GM12878 (cell line): ENCODE measurements around the gene STON2. TPM values are rescaled to one million over a fixed set of nuclear protein-coding genes. Genes with fewer than 3 reads are reported as not detected.
A peak's percentile ranks its signal among the peaks of the same experiment; 100 is the strongest.

Experiments
- CHD4 ChIP-seq: fragments of 200-600 bp; sonication (generic); IDR thresholded peaks from 2 replicates; pipeline ENCODE4 v1.6.1; 2016; ENCODE audit warnings: mild to moderate bottlenecking
- EP300 ChIP-seq, 2 experiments: fragments of 150-350 bp in 1 of 2; IDR thresholded peaks; 2 replicates each; pipeline ENCODE4 v1.6.1; 2011 to 2012; ENCODE audit warnings: low read depth in 2 of 2, low read length in 2 of 2, borderline replicate concordance in 1 of 2, improper control_type of control experiment in 1 of 2, inconsistent platforms in 1 of 2; ENCODE audit not compliant: control insufficient read depth in 1 of 2
- EZH2 ChIP-seq: IDR thresholded peaks from 2 replicates; pipeline ENCODE4 v1.6.1; 2012; ENCODE audit warnings: low read depth, mild to moderate bottlenecking, control low read depth, inconsistent platforms, low read length, borderline replicate concordance; ENCODE audit not compliant: control insufficient read depth
- FOS ChIP-seq: IDR thresholded peaks from 3 replicates; pipeline ENCODE4 v1.6.1; 2011; ENCODE audit warnings: borderline replicate concordance; ENCODE audit not compliant: insufficient read length; ENCODE audit errors: extremely low read depth
- HDAC2 ChIP-seq: fragments of 200-600 bp; sonication (generic); IDR thresholded peaks from 2 replicates; pipeline ENCODE4 v1.6.1; 2017
- IKZF2 ChIP-seq, 2 experiments: fragments of 450-650 bp; IDR thresholded peaks; 2 replicates each; pipeline ENCODE4 v1.6.1; 2017; ENCODE audit warnings: mild to moderate bottlenecking in 2 of 2, moderate library complexity in 2 of 2
- IRF5 ChIP-seq: fragments of 450-650 bp; IDR thresholded peaks from 2 replicates; pipeline ENCODE4 v1.6.1; 2017; ENCODE audit warnings: borderline replicate concordance
- JUND ChIP-seq: IDR thresholded peaks from 2 replicates; pipeline ENCODE4 v1.6.1; 2012; ENCODE audit warnings: low read depth, mild to moderate bottlenecking, low read length, improper control_type of control experiment, moderate library complexity
- KLF5 ChIP-seq: fragments of 450-650 bp; IDR thresholded peaks from 2 replicates; pipeline ENCODE4 v1.6.1; 2014; ENCODE audit warnings: mild to moderate bottlenecking; ENCODE audit not compliant: partially characterized antibody
- MTA2 ChIP-seq: fragments of 450-650 bp; IDR thresholded peaks from 2 replicates; pipeline ENCODE4 v1.6.1; 2016; ENCODE audit warnings: low read depth, mild to moderate bottlenecking, moderate library complexity
- NFYA ChIP-seq: IDR thresholded peaks from 2 replicates; pipeline ENCODE4 v1.6.1; 2011; ENCODE audit warnings: low read depth, mild to moderate bottlenecking, low read length, improper control_type of control experiment, borderline replicate concordance
- NR2C1 ChIP-seq: fragments of 450-650 bp; IDR thresholded peaks from 2 replicates; pipeline ENCODE4 v1.6.1; 2017; ENCODE audit warnings: antibody characterized with exemption, mild to moderate bottlenecking, moderate library complexity
- PAX5 ChIP-seq: IDR thresholded peaks from 2 replicates; pipeline ENCODE4 v1.6.1; 2011; ENCODE audit warnings: low read depth, low read length, borderline replicate concordance
- POLR2AphosphoS2 ChIP-seq: IDR thresholded peaks from 2 replicates; pipeline ENCODE4 v1.6.1; 2011; ENCODE audit warnings: low read depth, mild to moderate bottlenecking, low read length, improper control_type of control experiment, moderate library complexity
- POLR2AphosphoS5 ChIP-seq: IDR thresholded peaks from 2 replicates; pipeline ENCODE4 v1.6.1; 2011; ENCODE audit warnings: mild to moderate bottlenecking, low read length, inconsistent platforms
- POU2F2 ChIP-seq: IDR thresholded peaks from 3 replicates; pipeline ENCODE4 v1.6.1; 2011; ENCODE audit warnings: low read depth, mild to moderate bottlenecking, low read length, borderline replicate concordance
- RAD21 ChIP-seq: IDR thresholded peaks from 2 replicates; pipeline ENCODE4 v1.6.1; 2011; ENCODE audit warnings: mild to moderate bottlenecking, low read depth, low read length, moderate library complexity; ENCODE audit not compliant: insufficient read depth
- RBBP5 ChIP-seq: fragments of 200-600 bp; sonication (generic); conservative IDR thresholded peaks from 2 replicates; pipeline ENCODE4 v1.6.1; 2016
- RCOR1 ChIP-seq: conservative IDR thresholded peaks from 2 replicates; pipeline ENCODE4 v1.6.1; 2012; ENCODE audit warnings: low read depth, low read length, improper control_type of control experiment
- SMAD1 ChIP-seq: fragments of 450-650 bp; IDR thresholded peaks from 2 replicates; pipeline ENCODE4 v1.6.1; 2018; ENCODE audit warnings: mild to moderate bottlenecking, low read depth; ENCODE audit not compliant: partially characterized antibody
- SMARCA5 ChIP-seq: fragments of 450-650 bp; IDR thresholded peaks from 2 replicates; pipeline ENCODE4 v1.6.1; 2017; ENCODE audit warnings: mild to moderate bottlenecking
- SP1 ChIP-seq: IDR thresholded peaks from one replicate; pipeline ENCODE4 v1.6.1; 2011; ENCODE audit warnings: low read depth, low read length
- ZBTB40 ChIP-seq: fragments of 450-650 bp; IDR thresholded peaks from 2 replicates; pipeline ENCODE4 v1.6.1; 2016; ENCODE audit warnings: mild to moderate bottlenecking, moderate library complexity, borderline replicate concordance
- polyA plus RNA-seq, 11 experiments: library from polyadenylated mRNA; depleted of rRNA in 4 of 11; unstranded in 6 of 11; stranded (reverse) in 5 of 11; fragments of >200 nt; fragmentation: Nextera tagmentation in 4 of 11; fragmentation: Illumina TruSeq in 1 of 11; extraction: Ambion mirVana in 4 of 11; extraction: Trizol in 1 of 11; gene quantifications; 1 replicate in 1 of 11; 2 replicates in 10 of 11; pipeline versions ENCODE4 v1.2.1 to v1.2.3, GENCODE V29; 2011 to 2016; ENCODE audit warnings: inconsistent platforms in 2 of 11, missing spikeins in 2 of 11, low read depth in 1 of 11
- total RNA-seq, 4 experiments: library from RNA; depleted of rRNA in 3 of 4; stranded (reverse); fragments of >200 nt in 3 of 4; fragmentation: Illumina TruSeq in 1 of 4; extraction: Trizol in 1 of 4; gene quantifications; 2 replicates each; pipeline versions ENCODE4 v1.2.1 to v1.2.3, GENCODE V29; 2013 to 2021
- TF ChIP-seq, protein P1 (sequence below), 3 experiments: IDR thresholded peaks in 2 of 3; conservative IDR thresholded peaks in 1 of 3; 2 replicates each; pipeline ENCODE4 v1.5.1; 2011; ENCODE audit warnings: low read depth in 3 of 3, low read length in 3 of 3, mild to moderate bottlenecking in 3 of 3, control low read depth in 2 of 3, moderate library complexity in 2 of 3, inconsistent platforms in 1 of 3, mixed read lengths in 1 of 3; ENCODE audit not compliant: control insufficient read depth in 2 of 3, insufficient read depth in 1 of 3; ENCODE audit errors: extremely low read depth in 1 of 3

Gene STON2
- total and polyA plus RNA-seq, 10 of the 15 experiments (the other 5 are each of a cell fraction or from before 2014, with no cell fraction given), result 0.03 to 0.13 (median 0.03) TPM; not detected in 7

DNA sequence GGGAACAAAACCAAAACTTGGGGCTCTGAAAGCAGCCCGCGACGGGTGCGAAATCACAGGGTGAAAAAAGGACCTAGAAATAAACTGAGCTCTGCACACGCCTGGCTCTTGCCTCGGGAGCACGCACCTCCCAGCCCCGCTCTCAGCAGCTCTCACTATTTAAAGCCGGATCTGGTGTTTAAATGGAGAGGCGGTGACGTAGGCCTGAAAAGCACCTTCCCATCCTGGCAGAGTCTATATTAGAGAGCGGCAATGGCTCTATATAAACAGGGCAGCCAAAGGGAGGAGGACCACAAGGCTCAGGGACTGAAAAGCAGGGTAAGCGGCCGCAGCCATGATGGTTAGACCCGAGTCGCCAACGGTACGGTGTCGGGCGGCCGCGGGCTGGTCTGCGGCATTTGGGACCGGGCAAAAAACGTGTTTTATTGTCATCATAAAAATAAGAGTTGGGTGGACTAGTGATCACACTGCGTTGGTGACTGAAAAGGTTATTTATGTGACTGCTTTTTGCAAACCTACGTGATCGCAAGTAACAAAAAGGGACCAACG, 180.8 kb downstream of the STON2 start (continued):
- TF ChIP-seq, protein P1, sequence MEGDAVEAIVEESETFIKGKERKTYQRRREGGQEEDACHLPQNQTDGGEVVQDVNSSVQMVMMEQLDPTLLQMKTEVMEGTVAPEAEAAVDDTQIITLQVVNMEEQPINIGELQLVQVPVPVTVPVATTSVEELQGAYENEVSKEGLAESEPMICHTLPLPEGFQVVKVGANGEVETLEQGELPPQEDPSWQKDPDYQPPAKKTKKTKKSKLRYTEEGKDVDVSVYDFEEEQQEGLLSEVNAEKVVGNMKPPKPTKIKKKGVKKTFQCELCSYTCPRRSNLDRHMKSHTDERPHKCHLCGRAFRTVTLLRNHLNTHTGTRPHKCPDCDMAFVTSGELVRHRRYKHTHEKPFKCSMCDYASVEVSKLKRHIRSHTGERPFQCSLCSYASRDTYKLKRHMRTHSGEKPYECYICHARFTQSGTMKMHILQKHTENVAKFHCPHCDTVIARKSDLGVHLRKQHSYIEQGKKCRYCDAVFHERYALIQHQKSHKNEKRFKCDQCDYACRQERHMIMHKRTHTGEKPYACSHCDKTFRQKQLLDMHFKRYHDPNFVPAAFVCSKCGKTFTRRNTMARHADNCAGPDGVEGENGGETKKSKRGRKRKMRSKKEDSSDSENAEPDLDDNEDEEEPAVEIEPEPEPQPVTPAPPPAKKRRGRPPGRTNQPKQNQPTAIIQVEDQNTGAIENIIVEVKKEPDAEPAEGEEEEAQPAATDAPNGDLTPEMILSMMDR (IDR thresholded peaks at IDR 0.05 in 2 of 3, conservative IDR thresholded peaks at IDR 0.05 in 1 of 3; ENCODE audit: control insufficient read depth in 2 of 3, extremely low read depth in 1 of 3, insufficient read depth in 1 of 3, low read depth in 3 of 3, low read length in 3 of 3), result no peak
- TF ChIP-seq IRF5 (no peak), POLR2AphosphoS5 (peak; percentile 99), PAX5 (0 out of 2 replicates have a peak, but pooled peaks have one; percentile 56), IKZF2 (IDR thresholded peaks at IDR 0.05) (peak; percentile 38 to 52; a peak in 2 of 4 replicates), MTA2 (0 out of 2 replicates have a peak, but pooled peaks have one; percentile 8), NR2C1 (no peak), EP300 (IDR thresholded peaks at IDR 0.05; ENCODE audit: borderline replicate concordance in 1 of 2, control insufficient read depth in 1 of 2, low read depth in 2 of 2, low read length in 2 of 2) (0 out of 4 replicates have a peak, but pooled peaks of 1 of the 2 experiments have one; percentile 7), SP1 (no peak), HDAC2 (no peak), KLF5 (peak; percentile 89), RAD21 (no peak), ZBTB40 (no peak), RBBP5 (no peak), NFYA (no peak), JUND (no peak), CHD4 (no peak), SMAD1 (peak; percentile 81), FOS (no peak), RCOR1 (no peak), POU2F2 (peak; percentile 91), SMARCA5 (no peak), POLR2AphosphoS2 (peak; percentile 97), EZH2 (no peak)
